ENCODE data around the gene CACNG6. TPM values are rescaled to one million over a fixed set of nuclear protein-coding genes. Genes with fewer than 3 reads are reported as not detected.

The CACNG6 gene
- total RNA-seq = 10 to 100 TPM; 25.2 to 50.3 (median 31.0) TPM

- no peaks in the 10 kb centered on the region for H3K36me3 ChIP-seq
- intact Hi-C loops (cut with DNase I; ENCODE audit: low total_unique reads) (no loop called here), in situ Hi-C loops (cut with MboI; ENCODE audit: low sequenced_read_pairs in 4 of 4) (no loop called here)
- H3K27ac ChIP-seq = peak within 1 kb of the TSS; percentile 92 to 98 (median 96)
- TF ChIP-seq POLR2A (IDR thresholded peaks at IDR 0.05) (peak; percentile 49 to 56), CTCF (IDR thresholded peaks at IDR 0.05 in 4 of 5, conservative IDR thresholded peaks at IDR 0.05 in 1 of 5) (no peak)
- peak within 1 kb of the TSS; percentile 58 to 77 (median 74) for H3K4me3 ChIP-seq
- H3K4me1 ChIP-seq = peaks cover 24 to 31% of the 10 kb centered on the region in 2 donors
- ATAC-seq (peak; percentile 71 to 86), DNase-seq (peak; percentile 53 to 88)
- no peaks in the 10 kb centered on the region for H3K27me3 ChIP-seq
- H3K9me3 ChIP-seq = no peaks in the 10 kb centered on the region
Observed at GRCh38 chr19:53991224-53992113, at the start of gene CACNG6. TSS of gene CACNG6 (plus strand) at chr19:53991637. CDS start at chr19:53992878, 1,241 bp downstream.

- TF ChIP-seq POLR2A (IDR thresholded peaks at IDR 0.05) = no peak
- Histone ChIP-seq H3K27ac (no peak overlapping the region), H3K9me3 (no peaks in the 10 kb centered on the region), H3K27me3 (peaks cover 23 to 51% (median 35%) of the 10 kb centered on the region in 3 donors), H3K4me1 (no peaks in the 10 kb centered on the region), H3K4me3 (no peak overlapping the region), H3K36me3 (no peaks in the 10 kb centered on the region)
- DNase-seq (no peak), ATAC-seq (no peak)
- intact Hi-C loops (cut with DNase I; ENCODE audit: low total_unique reads) = no loop called here
- in situ Hi-C loops (cut with MboI; ENCODE audit: low sequenced_read_pairs in 4 of 4) = no loop called here
Observed at GRCh38 chr19:53942001-53942786, 49.2 kb upstream of the CACNG6 start.

GRCh38 chr19:53944416-53944815 lies 47.0 kb upstream of the CACNG6 start:
- Histone ChIP-seq H3K36me3 (no peaks in the 10 kb centered on the region), H3K4me3 (no peak overlapping the region), H3K27me3 (peaks cover 29 to 57% (median 39%) of the 10 kb centered on the region in 3 donors), H3K9me3 (no peaks in the 10 kb centered on the region), H3K27ac (no peak overlapping the region), H3K4me1 (no peaks in the 10 kb centered on the region)
- in situ Hi-C loops (cut with MboI; ENCODE audit: low sequenced_read_pairs in 4 of 4) = no loop called here
- DNase-seq = no peak
- intact Hi-C loops (cut with DNase I; ENCODE audit: low total_unique reads) = no loop called here
- TF ChIP-seq CTCF (IDR thresholded peaks at IDR 0.05 in 4 of 5, conservative IDR thresholded peaks at IDR 0.05 in 1 of 5) = no peak
- no peak for TF ChIP-seq POLR2A (IDR thresholded peaks at IDR 0.05)
- ATAC-seq = no peak

GRCh38 chr19:53944933-53945332 lies 46.5 kb upstream of the CACNG6 start:
- no peak for ATAC-seq
- Histone ChIP-seq H3K4me1 (no peaks in the 10 kb centered on the region), H3K36me3 (no peaks in the 10 kb centered on the region), H3K4me3 (no peak overlapping the region), H3K9me3 (no peaks in the 10 kb centered on the region), H3K27ac (no peak overlapping the region), H3K27me3 (peaks cover 29 to 52% (median 39%) of the 10 kb centered on the region in 3 donors)
- no peak for TF ChIP-seq POLR2A (IDR thresholded peaks at IDR 0.05)
- TF ChIP-seq CTCF (IDR thresholded peaks at IDR 0.05 in 4 of 5, conservative IDR thresholded peaks at IDR 0.05 in 1 of 5) = no peak
- in situ Hi-C loops (cut with MboI; ENCODE audit: low sequenced_read_pairs in 4 of 4) = no loop called here
- no peak for DNase-seq
- intact Hi-C loops (cut with DNase I; ENCODE audit: low total_unique reads) = no loop called here

- Histone ChIP-seq H3K9me3 (no peaks in the 10 kb centered on the region), H3K4me3 (no peak overlapping the region), H3K4me1 (no peaks in the 10 kb centered on the region), H3K27ac (no peak overlapping the region), H3K36me3 (no peaks in the 10 kb centered on the region), H3K27me3 (peaks cover 29 to 47% (median 39%) of the 10 kb centered on the region in 3 donors)
- no peak for DNase-seq
- in situ Hi-C loops (cut with MboI; ENCODE audit: low sequenced_read_pairs in 4 of 4) (no loop called here), intact Hi-C loops (cut with DNase I; ENCODE audit: low total_unique reads) (no loop called here)
- no peak for ATAC-seq
- no peak for TF ChIP-seq POLR2A (IDR thresholded peaks at IDR 0.05)
- TF ChIP-seq CTCF (IDR thresholded peaks at IDR 0.05 in 4 of 5, conservative IDR thresholded peaks at IDR 0.05 in 1 of 5) = no peak
Observed at GRCh38 chr19:53945441-53945840, 46.0 kb upstream of the CACNG6 start.

Measured in gastrocnemius medialis (tissue), 4 donors.